Liver (tissue), 3 donors: ENCODE data around the gene PPP4C.

Experiments
- ATF3 ChIP-seq: IDR thresholded peaks from 2 replicates; pipeline ENCODE4 v1.6.1; 2016; ENCODE audit warnings: antibody characterized with exemption
- CTCF ChIP-seq: fragments of 150-350 bp; IDR thresholded peaks from 2 replicates; pipeline ENCODE4 v1.5.1; 2017; ENCODE audit warnings: improper control_type of control experiment, low read depth, low read length; ENCODE audit not compliant: missing input control
- JUND ChIP-seq, 2 donors: IDR thresholded peaks; 2 replicates each; pipeline ENCODE4 v1.6.1; 2016; ENCODE audit warnings: antibody characterized with exemption in 2 of 2
- RAD21 ChIP-seq, 2 donors: IDR thresholded peaks; 2 replicates each; pipeline ENCODE4 v1.6.1; 2016; ENCODE audit warnings: antibody characterized with exemption in 2 of 2, mild to moderate bottlenecking in 2 of 2
- RXRA ChIP-seq, 2 donors: IDR thresholded peaks; 2 replicates each; pipeline ENCODE4 v1.6.1; 2017 to 2018; ENCODE audit warnings: antibody characterized with exemption in 2 of 2, mild to moderate bottlenecking in 1 of 2
- TAF1 ChIP-seq: conservative IDR thresholded peaks from 2 replicates; pipeline ENCODE4 v1.6.1; 2016; ENCODE audit warnings: antibody characterized with exemption, mild to moderate bottlenecking
- YY1 ChIP-seq: IDR thresholded peaks from 2 replicates; pipeline ENCODE4 v1.6.1; 2016; ENCODE audit warnings: antibody characterized with exemption, mild to moderate bottlenecking
- TF ChIP-seq, protein P1 (sequence below): IDR thresholded peaks from 2 replicates; pipeline ENCODE4 v1.6.1; 2016; ENCODE audit warnings: antibody characterized with exemption
- donor health status: healthy.
- donor health status: healthy.

- TF ChIP-seq RAD21 (IDR thresholded peaks at IDR 0.05) = no peak
- no peak for TF ChIP-seq CTCF
- no peak for TF ChIP-seq RXRA (IDR thresholded peaks at IDR 0.05)
- TF ChIP-seq, protein P1, sequence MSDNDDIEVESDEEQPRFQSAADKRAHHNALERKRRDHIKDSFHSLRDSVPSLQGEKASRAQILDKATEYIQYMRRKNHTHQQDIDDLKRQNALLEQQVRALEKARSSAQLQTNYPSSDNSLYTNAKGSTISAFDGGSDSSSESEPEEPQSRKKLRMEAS = no peak
- no peak for TF ChIP-seq ATF3
- TF ChIP-seq JUND (IDR thresholded peaks at IDR 0.05) = no peak
- TF ChIP-seq YY1 = no peak
- TF ChIP-seq TAF1 = no peak
Observed at GRCh38 chr16:30116291-30117207, 40.8 kb downstream of the PPP4C start.
